ENCODE data around the gene NEDD1.

DNA sequence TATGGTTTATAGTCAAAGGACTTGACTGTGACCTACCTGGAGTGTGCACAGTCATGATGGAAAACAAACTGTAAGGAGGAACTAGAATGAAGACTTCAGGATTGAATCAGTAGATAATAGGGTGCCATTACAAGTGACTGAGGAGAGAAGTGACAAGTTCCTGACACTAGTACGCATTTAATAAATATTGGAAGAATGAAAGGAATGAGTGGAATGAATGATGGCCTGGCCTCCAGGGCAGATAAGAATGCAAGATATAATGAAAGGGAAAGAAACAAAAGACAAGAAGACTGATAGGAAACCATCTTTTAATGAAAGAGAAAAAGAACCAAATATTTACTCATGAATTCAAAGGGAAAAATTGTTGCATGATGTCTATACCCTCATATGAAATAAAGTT is 44.7 kb upstream of the NEDD1 start:
- TF ChIP-seq POLR2AphosphoS5 (IDR thresholded peaks at IDR 0.05) (no peak), EP300 (IDR thresholded peaks at IDR 0.05) (no peak), CTCF (IDR thresholded peaks at IDR 0.05) (no peak), POLR2A (IDR thresholded peaks at IDR 0.05) (no peak)
